Hindlimb muscle (tissue), 1 donor: ENCODE data around the gene VILL. TPM values are rescaled to one million over a fixed set of nuclear protein-coding genes. Genes with fewer than 3 reads are reported as not detected.

Experiments
- DNase-seq: peaks from one replicate; pipeline ENCODE4 v3.0.0-alpha.2; 2013
- polyA plus RNA-seq: library from polyadenylated mRNA; unstranded; fragments of 120-200 nt; gene quantifications from one replicate; pipeline ENCODE4 v1.2.1, GENCODE V29; 2013; ENCODE audit not compliant: insufficient read length

The VILL gene
- 7.5 TPM for polyA plus RNA-seq

DNA sequence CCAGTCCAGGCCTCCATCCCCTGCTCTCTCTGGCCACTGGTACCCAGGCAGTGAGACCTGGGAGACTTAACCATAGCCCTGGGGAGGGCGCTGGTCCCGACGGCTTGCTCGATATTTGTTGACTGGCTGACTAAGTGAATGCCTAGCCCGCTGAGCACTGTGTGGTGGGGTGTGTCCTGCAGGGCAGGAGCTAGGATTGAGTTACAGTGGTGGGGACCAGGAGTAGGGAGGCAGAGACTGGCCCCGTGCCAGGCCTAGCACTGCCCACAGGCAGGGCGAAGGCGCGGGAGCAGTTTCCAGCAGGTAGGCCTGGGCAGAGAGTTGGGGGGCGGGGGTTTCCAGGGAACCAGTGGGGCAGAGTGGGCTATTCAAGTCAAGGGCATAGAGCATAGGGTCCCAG is at the start of gene VILL:
Gene VILL (plus strand): TSS at position 260 of the 400 bp plus-strand sequence. CDS start 2,887 bp downstream, outside the sequence.
- no peak for DNase-seq

DNA sequence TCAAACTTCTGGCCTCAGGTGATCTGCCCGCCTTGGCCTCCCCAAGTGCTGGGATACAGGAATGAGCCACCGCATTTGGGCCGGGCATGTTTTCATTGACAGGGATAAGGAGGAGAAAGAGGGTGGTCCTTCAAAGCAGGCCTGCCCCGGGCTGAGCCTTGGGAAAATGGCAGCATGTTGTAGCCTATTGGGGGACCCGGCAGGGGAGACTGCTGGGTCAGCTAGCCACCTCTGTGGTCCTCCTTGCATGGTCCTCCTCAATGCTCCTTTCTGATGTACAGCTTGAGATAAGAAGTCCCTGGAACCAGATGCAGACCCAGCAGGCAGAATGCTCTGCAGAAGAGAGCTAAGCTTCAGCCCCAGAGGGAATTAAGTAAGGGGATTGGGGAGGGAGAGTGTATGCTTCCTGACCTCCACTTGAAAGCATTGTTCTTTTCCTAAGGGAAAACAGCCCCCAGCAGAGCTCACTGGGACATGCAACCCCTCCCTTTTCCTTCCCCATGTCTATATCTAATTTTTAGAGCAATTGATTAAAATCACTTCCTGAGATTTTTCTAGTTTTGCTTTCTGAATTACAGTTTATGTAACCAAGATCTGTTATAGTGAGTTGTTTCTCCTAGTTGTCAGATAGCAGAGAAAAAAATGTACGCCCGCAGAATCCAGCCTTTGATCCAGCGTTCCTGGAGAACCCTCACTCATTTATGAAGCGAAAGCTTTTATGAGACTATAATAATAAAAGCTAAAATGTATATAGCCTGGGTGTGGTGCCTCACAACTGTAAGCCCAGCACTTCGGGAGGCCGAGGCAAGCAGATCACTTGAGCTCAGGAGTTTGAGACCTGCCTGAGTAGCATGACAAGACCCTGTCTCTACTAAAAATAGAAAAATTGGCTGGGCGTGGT is 48.7 kb upstream of the VILL start:
- no peak for DNase-seq

DNA sequence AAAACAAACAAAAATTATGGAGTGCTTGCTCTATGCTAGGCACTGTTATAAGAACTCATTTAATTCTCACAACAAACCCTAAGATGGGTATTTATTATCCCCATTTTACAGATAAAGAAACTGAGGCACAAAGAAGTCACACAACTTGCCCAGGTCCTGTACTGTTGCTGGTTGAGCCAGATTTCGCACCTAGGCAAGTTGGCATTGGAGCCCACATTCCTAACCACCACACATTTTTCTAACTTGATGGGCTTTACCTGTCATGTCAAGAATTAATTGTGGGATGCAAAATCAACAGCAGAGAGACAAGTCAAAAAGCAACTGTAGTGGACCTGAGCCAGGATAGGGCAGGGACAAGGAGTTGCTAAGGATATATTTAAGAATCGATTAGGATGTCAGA is 47.9 kb upstream of the VILL start:
- DNase-seq: no peak

DNA sequence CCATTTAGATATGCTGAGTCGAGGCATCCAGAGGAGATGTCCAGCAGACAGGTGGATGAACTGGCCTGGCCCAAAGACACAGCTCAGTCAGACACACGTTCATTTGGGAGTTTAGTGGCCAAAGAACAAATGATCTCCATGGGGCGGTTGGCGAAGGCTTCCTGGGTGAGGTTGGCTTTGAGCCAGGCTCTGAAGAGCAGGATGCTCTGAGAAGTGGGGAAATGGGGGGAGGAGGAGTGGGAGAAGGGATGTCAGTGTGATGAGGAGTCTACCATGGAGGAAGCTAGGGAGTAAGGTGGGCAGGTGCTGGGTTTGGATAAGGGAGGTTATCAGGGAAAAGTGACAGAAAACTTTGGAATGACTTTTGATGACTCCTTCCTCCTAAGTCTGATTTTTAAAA is 47.5 kb upstream of the VILL start:
- no peak for DNase-seq

DNA sequence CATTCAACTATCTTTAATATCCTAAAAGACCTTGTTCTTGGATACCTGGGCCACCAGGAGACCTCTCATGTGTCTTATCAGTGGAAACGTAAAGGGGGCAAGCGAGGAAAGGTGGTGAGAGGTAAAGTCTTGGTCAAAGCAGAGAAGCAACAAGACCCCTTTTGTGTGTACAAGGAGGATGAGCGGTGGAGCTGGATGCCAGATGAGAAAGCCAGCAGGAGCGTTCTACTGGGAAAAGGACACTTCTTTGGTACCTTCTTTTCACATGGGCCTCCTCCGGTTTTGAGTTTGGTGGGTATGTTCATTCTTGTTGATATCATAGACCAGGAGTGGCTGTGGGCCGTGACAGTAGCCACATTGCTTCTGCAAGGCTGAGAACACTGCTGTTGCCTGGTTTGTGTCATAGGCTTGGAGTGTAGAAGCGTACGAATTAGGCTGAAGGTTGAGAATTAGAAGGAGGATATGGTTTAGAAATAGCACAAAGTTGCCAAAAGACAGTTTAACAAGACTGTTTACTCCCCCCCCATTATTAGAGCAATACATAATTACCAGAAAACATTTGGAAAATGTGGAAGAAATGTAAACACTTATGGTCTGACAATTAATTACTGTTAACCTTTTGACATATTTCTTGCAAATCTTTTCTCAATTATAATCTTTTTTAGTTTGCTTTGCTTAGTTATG is 46.8 kb upstream of the VILL start:
- DNase-seq: no peak

DNA sequence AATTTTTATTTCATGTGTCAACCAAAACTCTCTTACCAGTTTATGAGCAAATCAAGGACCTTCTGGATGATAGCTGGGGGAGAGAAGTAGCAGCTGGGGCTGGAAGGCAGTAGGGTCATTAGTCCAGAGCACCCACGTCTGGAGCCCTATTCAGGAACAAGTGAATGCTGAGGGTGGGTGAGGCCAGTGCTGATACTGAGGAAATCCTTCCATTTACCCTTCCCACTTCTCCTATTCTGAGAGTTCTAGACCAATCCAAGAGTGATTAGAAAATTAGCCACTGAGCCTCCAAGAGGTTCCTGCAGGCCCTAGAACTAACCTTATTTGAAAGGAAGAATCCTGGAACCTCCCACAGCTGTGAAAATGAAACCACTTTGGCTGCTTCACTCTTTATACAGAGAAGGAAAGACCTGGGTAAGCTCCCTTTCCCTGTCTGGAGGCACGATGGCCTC is 46.2 kb upstream of the VILL start:
- no peak for DNase-seq

DNA sequence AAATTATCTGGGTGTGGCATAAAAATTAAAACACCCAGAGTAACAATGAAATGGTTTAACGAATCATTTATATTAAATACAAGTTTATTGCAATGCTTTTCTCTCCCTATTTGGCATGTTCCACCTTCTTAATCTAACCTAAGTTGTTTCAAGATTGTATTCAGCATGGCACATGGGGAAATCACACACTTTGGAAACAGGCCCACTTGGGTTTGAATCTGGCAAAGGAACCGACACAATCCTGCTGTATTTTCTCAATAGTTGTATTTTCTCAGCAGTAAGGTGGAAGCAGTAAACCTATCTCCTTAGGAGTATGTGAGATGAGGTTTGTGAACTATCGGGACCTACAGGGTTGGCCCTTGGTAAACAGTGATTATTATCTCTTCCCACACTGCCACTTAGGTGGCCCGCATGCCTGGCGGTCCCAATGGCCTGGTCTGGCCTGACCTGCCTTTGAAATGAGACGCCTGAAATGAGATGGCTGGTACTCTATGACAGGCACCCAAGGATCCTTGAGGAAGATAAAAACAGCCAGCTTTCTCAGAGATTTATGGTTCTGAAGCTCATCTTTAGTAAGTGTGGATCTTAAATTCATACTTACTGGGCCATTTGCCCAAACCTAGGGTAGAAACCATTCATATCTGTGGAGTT is 45.3 kb upstream of the VILL start:
- no peak for DNase-seq

DNA sequence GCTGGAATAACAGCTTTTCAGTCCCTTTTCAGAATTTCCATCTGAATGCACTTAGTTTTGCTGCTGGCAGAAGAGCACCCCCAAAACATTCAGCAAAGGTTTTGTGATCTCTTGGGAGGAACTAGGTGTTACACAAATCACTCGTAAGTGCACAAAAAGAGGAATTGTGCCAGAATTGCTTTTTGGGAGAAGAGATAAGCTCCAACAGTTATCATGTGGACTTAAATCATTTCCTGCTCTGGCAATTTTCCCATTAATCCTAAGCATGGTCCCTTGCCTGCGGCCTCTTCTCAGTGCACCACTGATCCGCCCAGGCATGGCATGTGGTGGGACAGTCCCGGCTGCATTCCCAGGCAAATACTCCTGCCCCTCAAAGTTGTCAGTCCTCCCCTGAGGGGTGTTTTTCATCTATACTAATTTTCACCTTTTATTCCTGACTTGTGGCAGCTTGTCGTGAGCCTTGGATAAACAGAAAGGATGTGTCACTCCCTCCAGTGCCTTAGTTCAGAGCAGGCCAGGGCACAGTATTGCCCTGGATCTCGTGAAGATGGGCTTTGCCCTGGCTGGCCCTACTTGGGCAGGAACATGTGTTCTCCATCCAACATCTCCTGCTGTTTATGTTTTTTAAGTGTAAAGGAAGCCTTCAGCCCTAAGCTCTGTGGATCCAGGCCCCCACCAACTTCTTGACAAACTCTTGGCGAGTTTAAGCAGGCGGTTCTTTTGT is 44.6 kb upstream of the VILL start:
- no peak for DNase-seq

DNA sequence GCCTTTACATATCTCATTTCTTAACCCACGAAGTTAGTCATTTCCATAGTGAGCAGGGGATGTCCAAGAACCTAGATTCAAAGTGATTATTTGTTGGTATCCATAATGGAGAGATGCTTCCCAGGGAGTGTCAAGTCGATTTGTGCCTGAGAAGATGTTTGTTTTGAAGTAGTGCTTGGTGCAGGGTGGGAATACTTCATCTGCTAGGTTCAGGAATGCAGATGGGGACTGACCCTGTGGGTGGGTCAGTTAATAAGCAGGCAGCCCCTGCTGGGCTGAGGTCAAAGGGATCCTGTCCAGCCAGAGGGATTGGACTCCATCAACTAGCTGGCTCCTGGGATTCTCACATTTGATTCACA is 44.1 kb upstream of the VILL start:
- no peak for DNase-seq

DNA sequence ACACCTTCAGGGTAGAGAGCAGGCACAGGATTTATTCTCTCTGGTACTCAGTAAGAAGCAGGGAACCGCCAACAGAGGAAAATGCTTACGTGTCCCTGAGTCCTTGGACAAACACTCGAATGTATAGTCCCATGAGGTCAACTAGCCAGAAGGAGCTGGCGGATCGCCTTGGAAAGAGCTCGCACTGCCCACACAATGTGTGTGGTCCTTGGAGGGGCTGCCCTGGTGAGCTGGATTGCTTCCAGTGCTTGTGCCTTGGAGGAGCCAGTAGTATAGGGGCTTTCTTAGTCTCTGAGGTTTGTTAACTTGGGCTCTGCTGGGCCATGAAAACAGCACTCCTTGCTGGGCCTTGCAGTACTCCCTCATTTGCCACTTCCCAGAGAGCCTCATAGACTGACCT is 40.7 kb upstream of the VILL start:
- peak; percentile 38 for DNase-seq

DNA sequence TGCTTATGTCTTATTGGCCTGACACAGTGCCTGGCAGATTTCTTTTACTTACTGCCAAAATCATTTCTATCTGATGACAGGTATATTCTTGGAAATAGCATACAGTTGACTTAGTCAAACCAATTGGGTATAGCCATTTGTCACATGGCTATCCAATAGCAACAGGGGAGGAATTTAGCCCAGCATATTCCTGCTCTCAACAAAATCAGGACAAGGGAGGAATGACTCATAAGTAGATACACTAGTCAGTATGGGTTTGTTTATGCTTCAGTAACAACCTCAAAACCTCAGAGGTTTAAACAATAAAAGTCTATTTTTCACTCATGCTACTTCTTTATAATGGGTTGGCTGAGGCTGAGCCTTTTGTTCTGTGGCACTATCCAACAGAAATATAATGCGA is 38.0 kb upstream of the VILL start:
- no peak for DNase-seq

DNA sequence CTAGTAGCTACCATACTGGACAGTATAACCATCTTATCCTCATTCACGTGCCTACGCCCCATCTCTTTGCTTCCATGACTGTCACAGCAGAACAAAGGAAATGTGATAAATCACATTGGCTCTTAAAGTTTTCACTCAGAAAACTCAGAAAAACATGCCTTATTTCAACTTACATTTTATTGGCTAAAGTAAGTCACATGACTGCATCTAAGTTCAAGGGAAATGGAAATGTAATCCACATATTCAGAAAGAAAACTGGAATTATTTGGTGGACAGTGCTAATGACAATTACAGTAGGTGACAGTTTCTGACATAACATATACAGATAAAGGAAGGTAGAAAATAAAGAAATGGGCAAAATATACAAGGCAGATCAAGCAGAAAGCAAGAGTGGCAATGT is 37.4 kb upstream of the VILL start:
- no peak for DNase-seq

DNA sequence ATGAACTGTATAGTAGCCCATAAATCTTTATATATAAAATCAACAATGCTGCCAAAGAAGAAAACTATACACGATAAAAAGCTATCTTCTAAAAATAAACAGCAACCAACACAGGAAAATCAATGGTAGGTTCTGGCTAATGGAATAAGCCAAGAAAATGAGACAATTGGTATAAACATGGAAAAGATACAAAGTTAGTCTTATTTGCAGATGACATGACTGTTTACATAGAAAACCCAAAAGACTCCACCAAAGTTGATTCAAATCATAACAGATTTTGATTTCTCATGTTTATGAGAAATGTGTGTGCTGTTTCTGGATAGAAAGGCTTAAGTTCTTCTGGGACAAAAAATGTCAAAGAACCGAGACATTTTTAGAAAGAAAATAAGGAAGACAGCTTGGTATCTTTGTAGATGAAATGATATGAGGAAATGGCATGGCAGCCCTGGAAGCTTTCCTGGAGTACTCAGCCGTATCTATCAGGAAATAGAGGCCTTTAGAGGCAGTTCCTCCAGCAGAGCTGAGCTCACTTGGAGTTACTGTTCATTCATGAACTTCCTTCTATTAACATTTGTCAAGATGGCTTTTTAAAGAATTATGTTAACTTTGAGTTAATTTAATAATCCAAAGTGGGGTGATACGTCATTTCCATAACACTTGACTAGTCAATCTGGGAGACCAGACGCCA is 36.7 kb upstream of the VILL start:
- no peak for DNase-seq

DNA sequence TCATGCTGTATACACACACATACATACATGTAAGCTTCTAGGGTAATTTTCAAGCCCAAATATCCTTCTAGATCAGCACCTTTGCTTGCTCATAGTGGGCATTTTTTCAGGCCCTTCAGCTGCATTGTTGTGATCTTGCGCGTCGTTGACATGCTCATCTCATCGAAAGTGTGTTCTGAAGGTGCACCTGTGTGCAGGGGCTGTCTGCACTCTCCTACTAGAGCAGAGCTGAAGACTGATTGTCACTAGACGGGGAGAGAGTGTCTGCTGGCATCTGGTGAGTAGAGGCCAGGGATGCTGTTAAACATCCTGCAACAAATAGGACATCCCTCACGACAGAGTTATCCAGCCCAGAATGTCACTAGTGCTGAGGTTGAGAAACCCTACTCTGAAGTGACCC is 35.7 kb upstream of the VILL start:
- no peak for DNase-seq

DNA sequence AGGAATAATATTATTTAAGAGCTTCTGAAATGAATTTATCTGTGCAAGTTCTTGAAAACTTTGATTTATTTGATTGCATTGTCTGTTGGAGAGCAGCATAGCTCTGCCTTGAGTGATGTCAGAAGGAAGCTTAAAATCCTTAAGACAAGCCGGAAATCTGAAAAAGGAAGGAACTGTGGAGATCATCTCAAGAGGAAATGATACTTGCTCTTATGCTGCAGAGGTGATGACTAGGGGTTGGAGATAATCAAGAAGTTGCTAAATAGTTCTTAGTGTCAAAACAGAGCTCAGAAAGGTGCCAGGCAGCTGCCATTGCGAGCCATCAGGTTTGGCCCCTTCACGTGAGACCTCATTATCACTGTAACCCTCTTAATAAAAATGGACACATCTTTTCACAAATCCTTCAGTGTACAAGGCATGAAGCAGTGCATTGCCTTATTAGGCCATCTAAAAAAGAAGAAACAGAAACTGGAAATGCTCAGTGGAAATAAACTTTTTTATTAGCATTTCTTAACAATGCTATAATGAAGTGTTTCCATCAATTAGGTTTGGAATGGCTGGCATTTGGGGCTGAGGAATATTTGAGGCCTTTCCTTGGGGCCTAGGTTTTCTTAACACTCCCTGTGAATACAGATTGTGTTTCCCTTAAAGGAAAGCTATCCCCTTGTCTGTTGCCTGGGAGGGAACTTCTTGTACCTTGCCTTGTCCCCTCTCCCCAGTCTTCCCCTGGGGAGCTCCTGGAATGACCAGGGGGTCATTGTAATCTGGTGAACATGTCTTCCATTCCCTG is 34.5 kb upstream of the VILL start:
- no peak for DNase-seq

DNA sequence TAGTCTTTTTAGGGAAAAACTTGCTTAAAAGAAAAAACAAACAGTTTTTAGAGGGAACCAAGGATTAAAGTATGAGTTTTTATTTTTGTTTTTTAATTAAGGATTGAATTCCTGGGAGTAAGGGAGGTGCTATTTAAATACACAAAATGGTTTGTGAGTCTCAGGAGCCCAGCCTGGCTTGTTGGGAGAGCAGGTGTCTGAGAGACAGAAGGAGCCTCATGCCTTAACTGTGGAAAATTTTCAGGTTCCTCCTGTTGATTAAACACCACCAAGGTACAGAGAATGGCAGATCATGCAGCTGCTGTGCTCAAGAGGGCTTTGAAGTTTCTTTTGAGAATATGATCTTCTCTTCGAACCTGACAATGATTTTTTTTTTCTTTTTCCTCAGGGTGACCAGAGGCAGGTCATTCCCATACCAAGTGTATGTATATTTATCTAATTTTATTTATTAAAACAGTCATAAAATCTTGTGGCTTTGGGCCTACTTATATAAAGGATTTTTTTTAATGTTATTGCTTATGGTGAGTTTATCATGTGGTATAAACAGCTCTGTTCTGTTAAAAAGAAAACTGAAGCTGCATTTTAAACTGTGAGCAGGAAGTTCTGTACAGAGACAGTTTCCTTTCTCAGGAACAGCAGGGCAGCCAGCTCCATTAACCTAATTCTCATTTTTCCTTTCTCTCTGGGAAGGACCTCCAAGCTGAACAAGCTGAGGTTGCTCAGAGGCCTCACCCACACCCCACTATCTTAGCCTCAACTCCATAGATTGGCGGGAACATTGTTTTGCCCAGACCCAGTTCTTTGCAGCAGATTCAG is 33.7 kb upstream of the VILL start:
- no peak for DNase-seq

DNA sequence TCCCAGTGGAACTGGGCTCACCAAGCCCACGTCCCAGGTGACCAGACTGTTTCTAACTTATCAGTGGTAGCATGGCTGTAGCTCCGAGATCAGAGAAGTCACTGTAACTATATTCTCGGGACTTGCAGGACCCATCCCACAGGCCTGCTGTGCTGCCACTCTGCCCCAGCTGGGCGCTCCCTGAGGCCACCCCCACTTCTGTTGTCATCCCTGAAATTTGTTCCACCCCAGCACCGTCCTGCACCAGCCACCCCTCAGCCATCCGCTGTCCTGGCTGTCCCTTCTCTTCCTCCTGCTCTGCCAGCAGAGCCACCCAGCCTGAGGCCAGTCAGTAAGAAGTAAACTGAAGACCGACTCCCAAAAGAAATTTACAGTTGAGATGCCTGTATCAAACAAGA is 33.0 kb upstream of the VILL start:
- no peak for DNase-seq

DNA sequence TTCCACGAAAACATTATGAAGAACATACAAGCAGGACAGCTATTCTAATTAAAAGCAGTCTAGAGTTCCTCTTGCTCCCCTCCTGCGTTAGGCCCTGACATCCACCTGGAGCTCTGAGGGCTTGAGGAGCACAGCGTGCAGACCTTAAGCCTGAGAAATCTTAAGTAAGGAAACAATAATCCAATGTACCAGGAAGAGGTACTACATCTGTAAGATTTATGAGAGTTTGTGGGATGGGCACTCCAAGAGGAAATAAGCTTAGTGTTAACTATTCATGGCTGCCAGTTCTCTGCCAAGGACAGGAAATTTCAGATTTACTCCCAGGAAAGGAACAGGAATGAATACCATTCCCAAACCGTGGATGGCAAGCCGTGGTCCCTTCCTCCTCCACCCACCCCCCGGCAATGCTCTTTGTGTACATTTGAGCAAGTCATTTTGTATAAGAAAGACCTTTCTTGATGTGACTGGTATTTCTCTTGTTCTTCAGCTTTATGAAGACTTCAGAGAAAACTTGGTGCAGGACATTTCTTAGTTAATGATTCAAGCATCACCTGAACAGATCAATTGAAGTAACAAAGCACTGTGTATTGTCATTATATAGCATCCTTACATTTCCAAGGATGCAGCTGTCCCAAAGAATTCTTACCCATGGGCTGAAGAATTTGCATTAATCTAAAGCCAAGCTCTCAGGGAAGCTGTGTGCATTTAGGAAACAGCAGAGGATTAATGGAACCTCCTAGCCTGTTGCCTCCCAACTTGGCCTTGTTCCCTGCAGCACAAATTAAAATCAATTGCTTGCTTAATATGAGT is 28.8 kb upstream of the VILL start:
- DNase-seq: no peak

DNA sequence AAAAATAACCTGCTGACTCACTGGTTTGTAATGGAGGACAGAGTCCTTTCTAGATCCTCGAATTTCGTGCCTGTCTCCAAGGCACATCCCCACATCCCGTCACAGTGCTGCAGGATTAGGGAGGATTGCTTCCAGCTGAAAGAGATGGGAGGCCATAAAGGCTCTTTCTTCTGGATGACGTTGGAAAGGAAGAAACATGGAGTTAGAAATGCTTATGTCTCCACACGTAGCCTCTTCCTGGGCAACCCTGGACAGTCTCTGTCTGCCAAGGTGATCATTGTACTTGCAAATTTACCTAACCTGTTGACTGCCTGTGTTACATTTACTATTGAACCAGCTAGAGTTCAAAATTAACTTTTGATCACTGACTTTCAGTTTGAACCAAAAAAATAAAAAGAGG is 27.6 kb upstream of the VILL start:
- no peak for DNase-seq

DNA sequence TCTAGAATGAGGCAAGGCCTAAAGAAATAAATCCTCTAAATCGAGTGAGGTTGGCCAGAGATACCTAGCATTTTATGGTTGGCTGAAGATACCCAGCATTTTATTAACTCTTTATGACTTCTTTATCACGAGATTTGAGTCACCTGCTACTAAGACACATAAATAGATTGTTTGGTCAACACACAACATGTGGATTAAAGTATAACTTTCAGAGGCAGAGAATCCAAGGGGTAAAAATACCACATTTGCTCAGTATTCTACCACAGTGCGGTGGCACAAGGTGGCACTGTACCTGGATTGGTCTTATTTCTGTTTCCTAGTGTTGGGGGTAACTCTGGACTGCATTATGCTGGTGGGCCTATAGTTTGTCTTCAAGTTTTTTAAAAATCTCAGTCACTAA is 27.0 kb upstream of the VILL start:
- DNase-seq: no peak
